Kidney (tissue), 14 donors: ENCODE data around the gene BAIAP2L2. TPM values are rescaled to one million over a fixed set of nuclear protein-coding genes. Genes with fewer than 3 reads are reported as not detected.
A peak's percentile ranks its signal among the peaks of the same experiment; 100 is the strongest.

Experiments
- DNase-seq, 5 donors: peaks; one replicate each; pipeline ENCODE4 v3.0.0-alpha.2; 2013 to 2020
- FAIRE-seq: peaks from 2 replicates; lab custom pipeline; 2012; peaks lifted over from hg19 to GRCh38; lab: Jason Lieb, UNC
- H3K27ac ChIP-seq, 2 donors: one replicate each; pipeline ENCODE4 v1.7.0; 2013; ENCODE audit warnings: low read depth in 2 of 2, low read length in 2 of 2, inconsistent platforms in 1 of 2
- H3K27me3 ChIP-seq: one replicate; pipeline ENCODE4 v1.7.1; 2013; ENCODE audit warnings: low read length, inconsistent platforms; ENCODE audit not compliant: control insufficient read depth, insufficient read depth
- H3K36me3 ChIP-seq, 3 donors: one replicate each; pipeline versions ENCODE4 v1.7.0 to v1.7.1; 2013; ENCODE audit warnings: low read length in 3 of 3, control low read depth in 1 of 3, inconsistent platforms in 1 of 3; ENCODE audit not compliant: insufficient read depth in 3 of 3, control insufficient read depth in 2 of 3
- H3K4me1 ChIP-seq, 3 donors: one replicate each; pipeline versions ENCODE4 v1.7.0 to v1.7.1; 2013; ENCODE audit warnings: low read length in 3 of 3, inconsistent platforms in 1 of 3, low read depth in 1 of 3; ENCODE audit not compliant: control insufficient read depth in 2 of 3, insufficient read depth in 2 of 3
- H3K4me3 ChIP-seq, 3 donors: one replicate each; pipeline versions ENCODE4 v1.7.0 to v1.8.1; 2013; ENCODE audit warnings: low read length in 3 of 3, control low read depth in 1 of 3, inconsistent platforms in 1 of 3
- H3K9ac ChIP-seq, 3 donors: one replicate each; pipeline versions ENCODE4 v1.7.0 to v1.7.1; 2013; ENCODE audit warnings: low read length in 3 of 3, control low read depth in 1 of 3, inconsistent platforms in 1 of 3
- H3K9me3 ChIP-seq, 3 donors: one replicate each; pipeline versions ENCODE4 v1.7.0 to v1.7.1; 2013; ENCODE audit warnings: low read length in 3 of 3, control low read depth in 1 of 3, inconsistent platforms in 1 of 3; ENCODE audit not compliant: control insufficient read depth in 2 of 3, insufficient read depth in 1 of 3
- intact Hi-C: fragments of 100-400 bp; cut with DNase I; formaldehyde crosslinking; loops from one replicate; pipeline ENCODE4 v1.11.1; 2022
- polyA plus RNA-seq: library from polyadenylated mRNA; stranded (reverse); fragments of 350-450 nt; fragmentation: Illumina TruSeq; extraction: RNeasy Lipid Tissue Mini Kit (QIAGEN cat#74804); gene quantifications from one replicate; pipeline ENCODE4 v1.2.3, GENCODE V29; 2014; ENCODE audit warnings: low read depth, low replicate concordance; ENCODE audit not compliant: insufficient read depth
- total RNA-seq: library from RNA; stranded (reverse); fragmentation: NEBNext Ultra II Directional; extraction: Animal tissue kit (Norgen Biotek cat#: 25700); gene quantifications from one replicate; pipeline ENCODE4 v1.2.1, GENCODE V29; 2021
- TF ChIP-seq, protein P1 (sequence below): IDR thresholded peaks from 3 replicates; pipeline ENCODE4 v1.5.1; 2012; ENCODE audit warnings: mild to moderate bottlenecking, moderate library complexity, borderline replicate concordance; ENCODE audit not compliant: insufficient read depth; ENCODE audit errors: extremely low read depth
- donor health status: control.
- donor health status: control.
- donor health status: control.
- donor health status: control.
- donor health status: control.
- donor health status: DM: yes; HTN: yes; CAD: no.
- donor health status: Normal renal cell carcinoma (clear cell type).

Gene BAIAP2L2
- total and polyA plus RNA-seq, 2 donors from 2014 or later = 9.7 to 27.8 TPM

- no peaks in the 10 kb centered on the region for H3K9me3 ChIP-seq
- H3K4me3 ChIP-seq = no peak overlapping the region
- peaks cover 0 to 3% (median 0%) of the 10 kb centered on the region in 3 donors for H3K4me1 ChIP-seq
- H3K36me3 ChIP-seq = peaks cover 0 to 44% (median 28%) of the 10 kb centered on the region in 3 donors
- H3K9ac ChIP-seq = no peak overlapping the region
- TF ChIP-seq, protein P1, sequence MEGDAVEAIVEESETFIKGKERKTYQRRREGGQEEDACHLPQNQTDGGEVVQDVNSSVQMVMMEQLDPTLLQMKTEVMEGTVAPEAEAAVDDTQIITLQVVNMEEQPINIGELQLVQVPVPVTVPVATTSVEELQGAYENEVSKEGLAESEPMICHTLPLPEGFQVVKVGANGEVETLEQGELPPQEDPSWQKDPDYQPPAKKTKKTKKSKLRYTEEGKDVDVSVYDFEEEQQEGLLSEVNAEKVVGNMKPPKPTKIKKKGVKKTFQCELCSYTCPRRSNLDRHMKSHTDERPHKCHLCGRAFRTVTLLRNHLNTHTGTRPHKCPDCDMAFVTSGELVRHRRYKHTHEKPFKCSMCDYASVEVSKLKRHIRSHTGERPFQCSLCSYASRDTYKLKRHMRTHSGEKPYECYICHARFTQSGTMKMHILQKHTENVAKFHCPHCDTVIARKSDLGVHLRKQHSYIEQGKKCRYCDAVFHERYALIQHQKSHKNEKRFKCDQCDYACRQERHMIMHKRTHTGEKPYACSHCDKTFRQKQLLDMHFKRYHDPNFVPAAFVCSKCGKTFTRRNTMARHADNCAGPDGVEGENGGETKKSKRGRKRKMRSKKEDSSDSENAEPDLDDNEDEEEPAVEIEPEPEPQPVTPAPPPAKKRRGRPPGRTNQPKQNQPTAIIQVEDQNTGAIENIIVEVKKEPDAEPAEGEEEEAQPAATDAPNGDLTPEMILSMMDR = no peak
- peak in 1 of 5 donors; percentile 48 for DNase-seq
- no peaks in the 10 kb centered on the region for H3K27me3 ChIP-seq
- peak overlapping the region in 1 of 2 donors; percentile 43 for H3K27ac ChIP-seq
- intact Hi-C loops = no loop called here
- no peak for FAIRE-seq
Measured at GRCh38 chr22:38068641-38069371, 41.7 kb downstream of the BAIAP2L2 start.

DNA sequence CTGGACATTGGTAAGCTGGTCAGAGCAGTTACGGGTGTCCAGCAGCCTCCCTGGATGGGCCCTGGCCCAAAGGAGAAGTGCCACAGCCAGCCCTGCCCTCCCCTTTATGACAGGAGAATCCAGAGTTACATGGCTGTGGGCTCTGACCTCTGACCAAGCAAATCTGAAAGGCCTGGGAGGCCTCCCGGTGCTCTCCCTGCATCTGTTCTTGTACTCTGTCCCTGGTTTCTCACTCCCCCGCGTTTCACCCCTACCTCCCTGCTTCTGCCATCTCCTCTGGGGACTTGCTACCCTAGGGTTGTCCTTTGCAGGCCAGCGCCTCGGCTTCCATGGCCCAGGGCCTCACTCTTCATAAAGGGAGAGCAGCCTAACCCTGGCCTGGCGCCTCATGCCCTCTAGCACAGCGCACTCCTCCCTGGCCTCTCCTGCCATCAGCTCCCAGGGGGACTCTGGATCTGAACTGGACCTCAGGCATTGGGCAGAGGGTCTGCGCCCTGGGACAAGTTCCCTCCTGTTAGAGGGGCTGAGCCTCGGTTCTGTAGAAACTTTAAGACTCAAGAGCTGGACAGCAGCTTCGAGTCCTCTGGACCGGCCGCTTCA is 42.6 kb downstream of the BAIAP2L2 start:
- FAIRE-seq (no peak), DNase-seq (peak in 1 of 5 donors; percentile 66)
- no peak overlapping the region for H3K9ac ChIP-seq
- no peaks in the 10 kb centered on the region for H3K9me3 ChIP-seq
- H3K27me3 ChIP-seq = no peaks in the 10 kb centered on the region
- H3K4me1 ChIP-seq = peaks cover 0 to 3% (median 0%) of the 10 kb centered on the region in 3 donors
- H3K27ac ChIP-seq = no peak overlapping the region
- H3K36me3 ChIP-seq = peaks cover 0 to 38% (median 23%) of the 10 kb centered on the region in 3 donors
- intact Hi-C loops = no loop called here
- no peak overlapping the region for H3K4me3 ChIP-seq
- TF ChIP-seq, protein P1 = no peak

DNA sequence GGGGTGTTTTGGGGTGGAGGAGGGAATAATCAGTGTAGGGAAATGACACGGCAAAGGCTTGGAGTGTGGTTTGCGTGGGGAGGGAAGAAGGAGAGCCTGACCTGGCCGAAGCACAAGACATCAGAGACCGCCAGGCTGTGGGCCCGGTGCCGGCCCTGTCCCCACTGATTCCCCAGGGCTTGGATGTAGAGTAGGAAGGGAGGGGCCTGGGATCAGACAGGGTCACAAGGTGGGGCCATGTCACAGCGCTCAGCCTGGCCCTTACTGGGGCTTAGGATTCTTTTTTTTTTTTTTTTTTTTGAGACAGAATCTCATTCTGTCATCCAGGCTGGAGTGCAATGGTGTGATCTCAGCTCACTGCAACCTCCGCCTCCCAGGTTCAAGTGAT is 43.5 kb downstream of the BAIAP2L2 start:
- Histone ChIP-seq H3K27me3 (no peaks in the 10 kb centered on the region), H3K9ac (no peak overlapping the region), H3K9me3 (no peaks in the 10 kb centered on the region), H3K4me1 (peaks cover 0 to 3% (median 0%) of the 10 kb centered on the region in 3 donors), H3K36me3 (peaks cover 0 to 34% (median 19%) of the 10 kb centered on the region in 3 donors), H3K27ac (no peak overlapping the region), H3K4me3 (no peak overlapping the region)
- intact Hi-C loops = no loop called here
- peak in 1 of 5 donors; percentile 35 for DNase-seq
- no peak for FAIRE-seq
- TF ChIP-seq, protein P1 = no peak
